Caco-2 (cell line): ENCODE data around the gene MAGEA11. TPM values are rescaled to one million over a fixed set of nuclear protein-coding genes. Genes with fewer than 3 reads are reported as not detected.

Experiments used
- BruUV-seq: library from RNA; stranded (reverse); fragments of 400-500 nt; replicated peaks from 2 replicates; lab custom pipeline; 2021; lab: Mats Ljungman, UMichigan
- CTCF ChIA-PET: fragments of 300-600 bp; sonication (Branson Sonifier 250); formaldehyde crosslinking; loops from one replicate; lab custom pipeline; 2022; ENCODE audit warnings: antibody characterized with exemption; lab: Charles Lee
- POLR2A ChIA-PET: fragments of 300-600 bp; sonication (Branson Sonifier 250); formaldehyde crosslinking; loops from one replicate; lab custom pipeline; 2022; ENCODE audit warnings: antibody characterized with exemption; lab: Charles Lee
- DNase-seq, 2 experiments: peaks; one replicate each; pipeline versions ENCODE4 v3.0.0 to v3.0.0-alpha.2; 2020 to 2022
- H3K27me3 ChIP-seq: replicated peaks from 2 replicates; pipeline ENCODE4 v1.6.0; 2011; ENCODE audit warnings: low read length; ENCODE audit not compliant: control insufficient read depth, insufficient read depth
- H3K36me3 ChIP-seq: 2 replicates; pipeline ENCODE4 v1.5.1; 2011; ENCODE audit warnings: low read length; ENCODE audit not compliant: control insufficient read depth, insufficient read depth
- H3K4me1 ChIP-seq: fragments of 250-450 bp; sonication (Bioruptor Pico); 2 replicates; pipeline ENCODE4 v1.5.1; 2020; ENCODE audit warnings: mild to moderate bottlenecking
- H3K4me3 ChIP-seq: 2 replicates; pipeline ENCODE4 v1.5.1; 2011; ENCODE audit warnings: low read depth, mild to moderate bottlenecking, control low read depth, low read length
- H3K9me3 ChIP-seq: fragments of 250-450 bp; sonication (Bioruptor Pico); 2 replicates; pipeline ENCODE4 v1.5.1; 2020; ENCODE audit warnings: mild to moderate bottlenecking, moderate library complexity
- H3K27ac Mint-ChIP-seq: one replicate; pipeline ENCODE4 v1.8.0; 2022; ENCODE audit warnings: mixed read lengths; ENCODE audit not compliant: unreplicated experiment
- H3K27me3 Mint-ChIP-seq: one replicate; pipeline ENCODE4 v1.8.0; 2022; ENCODE audit warnings: mixed read lengths; ENCODE audit not compliant: insufficient read depth, unreplicated experiment
- H3K36me3 Mint-ChIP-seq: one replicate; pipeline ENCODE4 v1.8.0; 2022; ENCODE audit warnings: mild to moderate bottlenecking, mixed read lengths; ENCODE audit not compliant: insufficient read depth, unreplicated experiment
- H3K4me1 Mint-ChIP-seq: one replicate; pipeline ENCODE4 v1.8.0; 2022; ENCODE audit warnings: low read depth, mixed read lengths; ENCODE audit not compliant: unreplicated experiment
- H3K4me3 Mint-ChIP-seq: one replicate; pipeline ENCODE4 v1.8.0; 2022; ENCODE audit warnings: mild to moderate bottlenecking, moderate library complexity, mixed read lengths; ENCODE audit not compliant: unreplicated experiment
- H3K9me3 Mint-ChIP-seq: one replicate; pipeline ENCODE4 v1.8.0; 2022; ENCODE audit warnings: mixed read lengths; ENCODE audit not compliant: unreplicated experiment
- CTCF ChIP-seq, 2 experiments: fragments of 200-600 bp in 1 of 2; IDR thresholded peaks; 1 replicate in 1 of 2; 2 replicates in 1 of 2; pipeline versions ENCODE4 v1.5.1 to v1.8.0; 2011 to 2022; ENCODE audit warnings: antibody characterized with exemption in 1 of 2, control low read depth in 1 of 2, inconsistent platforms in 1 of 2, low read depth in 1 of 2, low read length in 1 of 2, mild to moderate bottlenecking in 1 of 2, moderate library complexity in 1 of 2; ENCODE audit not compliant: insufficient read depth in 1 of 2, severe bottlenecking in 1 of 2, unreplicated experiment in 1 of 2
- intact Hi-C: fragments of 100-400 bp; cut with micrococcal nuclease; formaldehyde crosslinking; loops from one replicate; pipeline ENCODE4 v1.10.0; 2022; ENCODE audit not compliant: unreplicated experiment
- total RNA-seq: library from RNA; stranded (reverse); gene quantifications from 2 replicates; pipeline ENCODE4 v1.2.3, GENCODE V29; 2022

The MAGEA11 gene
- total RNA-seq, 1 experiment from 2014 or later: 0.14 TPM

DNA sequence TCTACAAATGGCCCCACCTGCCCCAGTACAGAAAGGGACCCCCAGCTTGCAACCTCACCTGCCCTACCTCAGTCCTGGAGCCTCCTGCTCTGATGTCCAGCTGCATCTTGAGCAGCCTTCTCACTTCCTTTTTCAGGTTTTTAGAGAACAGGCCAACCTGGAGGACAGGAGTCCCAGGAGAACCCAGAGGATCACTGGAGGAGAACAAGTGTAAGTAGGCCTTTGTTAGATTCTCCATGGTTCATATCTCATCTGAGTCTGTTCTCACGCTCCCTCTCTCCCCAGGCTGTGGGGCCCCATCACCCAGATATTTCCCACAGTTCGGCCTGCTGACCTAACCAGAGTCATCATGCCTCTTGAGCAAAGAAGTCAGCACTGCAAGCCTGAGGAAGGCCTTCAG is 3.6 kb downstream of the MAGEA11 start:
- no peak overlapping the region for H3K27ac Mint-ChIP-seq
- peaks cover 6% of the 10 kb centered on the region for H3K4me1 Mint-ChIP-seq
- no peak for TF ChIP-seq CTCF (IDR thresholded peaks at IDR 0.05; ENCODE audit: insufficient read depth in 1 of 2, low read depth in 1 of 2, low read length in 1 of 2, severe bottlenecking in 1 of 2, unreplicated experiment in 1 of 2)
- no peak overlapping the region for H3K4me3 Mint-ChIP-seq
- ChIA-PET POLR2A (no interaction called here), CTCF (no interaction called here)
- H3K27me3 Mint-ChIP-seq: peaks cover 7% of the 10 kb centered on the region
- H3K9me3 Mint-ChIP-seq: no peaks in the 10 kb centered on the region
- intact Hi-C loops: no loop called here
- H3K36me3 ChIP-seq: no peaks in the 10 kb centered on the region
- no peaks in the 10 kb centered on the region for H3K27me3 ChIP-seq
- H3K4me3 ChIP-seq: no peak overlapping the region
- peaks cover 6% of the 10 kb centered on the region; the same call in 1 of the 2 replicates for H3K4me1 ChIP-seq
- no peaks in the 10 kb centered on the region for H3K9me3 ChIP-seq
- DNase-seq: no peak
- no peaks in the 10 kb centered on the region for H3K36me3 Mint-ChIP-seq
- BruUV-seq: no TSS peak

DNA sequence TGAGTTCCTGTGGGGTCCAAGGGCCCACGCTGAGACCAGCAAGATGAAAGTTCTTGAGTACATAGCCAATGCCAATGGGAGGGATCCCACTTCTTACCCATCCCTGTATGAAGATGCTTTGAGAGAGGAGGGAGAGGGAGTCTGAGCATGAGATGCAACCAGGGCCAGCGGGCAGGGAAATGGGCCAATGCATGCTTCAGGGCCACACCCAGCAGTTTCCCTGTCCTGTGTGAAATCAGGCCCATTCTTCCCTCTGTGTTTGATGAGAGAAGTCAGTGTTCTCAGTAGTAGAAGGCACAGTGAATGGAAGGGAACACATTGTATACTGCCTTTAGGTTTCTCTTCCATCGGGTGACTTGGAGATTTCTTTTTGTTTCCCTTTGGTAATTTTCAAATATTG is 4.8 kb downstream of the MAGEA11 start:
- DNase-seq: no peak
- Histone ChIP-seq H3K36me3 (no peaks in the 10 kb centered on the region), H3K4me3 (no peak overlapping the region), H3K4me1 (peaks cover 6% of the 10 kb centered on the region; the same call in 1 of the 2 replicates), H3K27me3 (no peaks in the 10 kb centered on the region), H3K9me3 (no peaks in the 10 kb centered on the region)
- no peak overlapping the region for H3K27ac Mint-ChIP-seq
- ChIA-PET POLR2A (no interaction called here), CTCF (no interaction called here)
- no peaks in the 10 kb centered on the region for H3K36me3 Mint-ChIP-seq
- peaks cover 6% of the 10 kb centered on the region for H3K4me1 Mint-ChIP-seq
- BruUV-seq: no TSS peak
- no peaks in the 10 kb centered on the region for H3K9me3 Mint-ChIP-seq
- intact Hi-C loops: no loop called here
- H3K4me3 Mint-ChIP-seq: no peak overlapping the region
- no peak for TF ChIP-seq CTCF (IDR thresholded peaks at IDR 0.05; ENCODE audit: insufficient read depth in 1 of 2, low read depth in 1 of 2, low read length in 1 of 2, severe bottlenecking in 1 of 2, unreplicated experiment in 1 of 2)
- H3K27me3 Mint-ChIP-seq: peaks cover 3% of the 10 kb centered on the region

DNA sequence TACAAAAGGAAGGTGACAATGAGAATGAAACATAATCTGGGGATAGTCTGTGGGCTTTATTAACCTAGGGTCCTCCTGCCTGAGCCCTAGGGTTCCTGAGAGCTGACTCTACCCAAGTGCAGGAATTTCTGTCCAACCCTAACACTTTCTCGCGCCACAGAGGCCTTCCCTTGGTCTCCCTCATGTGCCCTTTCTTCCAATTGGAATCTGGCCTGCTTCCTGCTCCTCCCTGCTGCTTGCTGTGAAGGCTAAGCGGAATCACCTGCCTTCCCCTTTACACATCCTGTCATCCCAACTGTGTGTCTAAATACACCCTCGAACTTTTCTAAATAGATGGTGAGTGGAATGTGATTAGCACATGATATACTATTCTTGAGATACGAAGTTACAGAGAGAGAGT is 5.9 kb downstream of the MAGEA11 start:
- no peaks in the 10 kb centered on the region for H3K9me3 Mint-ChIP-seq
- intact Hi-C loops: no loop called here
- no TSS peak for BruUV-seq
- Histone ChIP-seq H3K4me1 (peaks cover 6% of the 10 kb centered on the region; the same call in 1 of the 2 replicates), H3K4me3 (no peak overlapping the region), H3K36me3 (no peaks in the 10 kb centered on the region), H3K27me3 (no peaks in the 10 kb centered on the region), H3K9me3 (no peaks in the 10 kb centered on the region)
- DNase-seq: no peak
- no peak overlapping the region for H3K4me3 Mint-ChIP-seq
- no peaks in the 10 kb centered on the region for H3K36me3 Mint-ChIP-seq
- ChIA-PET POLR2A (no interaction called here), CTCF (no interaction called here)
- no peak overlapping the region for H3K27ac Mint-ChIP-seq
- peaks cover 6% of the 10 kb centered on the region for H3K4me1 Mint-ChIP-seq
- TF ChIP-seq CTCF (IDR thresholded peaks at IDR 0.05; ENCODE audit: insufficient read depth in 1 of 2, low read depth in 1 of 2, low read length in 1 of 2, severe bottlenecking in 1 of 2, unreplicated experiment in 1 of 2): no peak
- H3K27me3 Mint-ChIP-seq: peaks cover 3% of the 10 kb centered on the region
